Activated CD8-positive, alpha-beta T cell treated with anti-CD3 and anti-CD28 coated beads, Interleukin-2, amount 10 ng/mL, durations not matched to agents 7 days and 5 days (primary cell): ENCODE measurements around the gene CRTC3. TPM values are rescaled to one million over a fixed set of nuclear protein-coding genes. Genes with fewer than 3 reads are reported as not detected.
"Not testable (repeated sequence)": the region's sequence is repeated elsewhere in the genome, so short reads cannot be mapped to it uniquely, and the experiment has no call there.

Source experiments
- ATAC-seq: fragments of 150-1000 bp; cut with Tn5 transposase; one replicate; pipeline ENCODE4 v1.10.0; 2021; ENCODE audit warnings: moderate library complexity
- CTCF ChIA-PET: fragments of 350-600 bp; sonication (Branson Sonifier 250); formaldehyde crosslinking; loops from one replicate; lab custom pipeline; 2021; ENCODE audit warnings: antibody characterized with exemption; lab: Charles Lee
- POLR2A ChIA-PET: fragments of 350-600 bp; sonication (Branson Sonifier 250); formaldehyde crosslinking; loops from one replicate; lab custom pipeline; 2021; ENCODE audit warnings: antibody characterized with exemption; lab: Charles Lee
- DNase-seq: peaks from one replicate; pipeline ENCODE4 v3.0.0-alpha.2; 2020
- H3K27ac Mint-ChIP-seq: one replicate; pipeline ENCODE4 v1.8.0; 2021; ENCODE audit warnings: mild to moderate bottlenecking, mixed read lengths
- H3K27me3 Mint-ChIP-seq: one replicate; pipeline ENCODE4 v1.8.0; 2021; ENCODE audit warnings: low read depth, mixed read lengths
- H3K36me3 Mint-ChIP-seq: one replicate; pipeline ENCODE4 v1.8.0; 2021; ENCODE audit warnings: low read depth, mixed read lengths
- H3K4me1 Mint-ChIP-seq: one replicate; pipeline ENCODE4 v1.8.0; 2021; ENCODE audit warnings: low read depth, mixed read lengths
- H3K4me3 Mint-ChIP-seq: one replicate; pipeline ENCODE4 v1.8.0; 2021; ENCODE audit warnings: mild to moderate bottlenecking, mixed read lengths
- H3K9me3 Mint-ChIP-seq: one replicate; pipeline ENCODE4 v1.8.0; 2022; ENCODE audit warnings: mixed read lengths; ENCODE audit not compliant: insufficient read depth
- total RNA-seq, 2 experiments: library from RNA; stranded (reverse); gene quantifications; one replicate each; pipeline ENCODE4 v1.2.3, GENCODE V29; 2021

Gene CRTC3
- total RNA-seq, 2 experiments from 2014 or later: 64.9 to 66.6 TPM

GRCh38 chr15:90689326-90689961, 159.7 kb downstream of the CRTC3 start:
- not testable (repeated sequence) for H3K9me3 Mint-ChIP-seq, H3K27me3 Mint-ChIP-seq, H3K27ac Mint-ChIP-seq, DNase-seq, ATAC-seq, H3K4me3 Mint-ChIP-seq
- H3K36me3 Mint-ChIP-seq: peaks cover 18% of the 10 kb centered on the region
- H3K4me1 Mint-ChIP-seq: peaks cover 74% of the 10 kb centered on the region
- ChIA-PET CTCF (interaction anchor here (1.0 to 1.5 kb wide), 2 partner anchors 32 to 40 kb away, joined by 3 to 5 read pairs; no protein-coding TSS in a partner anchor), POLR2A (interaction anchor here (1.4 kb wide), 1 partner anchor 28 kb away, joined by 3 read pairs; the partner anchor contains the start of gene BLM)

DNA sequence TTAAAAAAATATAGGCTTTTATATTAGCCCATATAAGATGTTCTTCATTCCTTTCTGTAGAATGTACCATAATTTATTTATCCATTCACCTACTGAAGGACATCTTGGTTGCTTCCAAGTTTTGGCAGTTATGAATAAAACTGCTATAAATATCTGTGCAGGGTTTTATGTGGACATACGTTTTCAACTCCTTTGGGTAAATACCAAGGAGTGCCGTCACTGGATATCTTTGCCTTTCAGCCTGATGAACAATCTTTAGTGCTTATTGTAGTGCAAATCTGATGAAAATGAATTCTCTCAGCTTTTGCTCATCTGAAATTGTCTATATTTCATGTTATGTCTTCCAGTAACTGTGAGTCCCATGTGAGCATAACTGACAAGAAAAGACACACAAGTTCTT, 160.9 kb downstream of the CRTC3 start:
- ChIA-PET POLR2A (no interaction called here), CTCF (interaction anchor here (1.5 kb wide), 1 partner anchor 195 kb away, joined by 3 read pairs; no protein-coding TSS in a partner anchor)
- H3K4me3 Mint-ChIP-seq: no peak overlapping the region
- ATAC-seq (no peak), DNase-seq (no peak)
- H3K27me3 Mint-ChIP-seq: no peaks in the 10 kb centered on the region
- no peaks in the 10 kb centered on the region for H3K9me3 Mint-ChIP-seq
- peaks cover 18% of the 10 kb centered on the region for H3K36me3 Mint-ChIP-seq
- no peak overlapping the region for H3K27ac Mint-ChIP-seq
- peaks cover 65% of the 10 kb centered on the region for H3K4me1 Mint-ChIP-seq

- POLR2A ChIA-PET: interaction anchor here (1.8 kb wide), 1 partner anchor 43 kb away, joined by 4 read pairs; no protein-coding TSS in a partner anchor
These were observed 161.6 kb downstream of the CRTC3 start for GRCh38 chr15:90691369-90691768.

GRCh38 chr15:90691982-90692773, 162.5 kb downstream of the CRTC3 start:
- Mint-ChIP-seq H3K4me3 (no peak overlapping the region), H3K4me1 (peaks cover 60% of the 10 kb centered on the region), H3K36me3 (peaks cover 18% of the 10 kb centered on the region), H3K27me3 (no peaks in the 10 kb centered on the region), H3K9me3 (no peaks in the 10 kb centered on the region), H3K27ac (peak overlapping the region; percentile 66)
- ATAC-seq (peak; percentile 52), DNase-seq (no peak)
- ChIA-PET POLR2A (interaction anchor here (1.0 to 1.8 kb wide), 2 partner anchors 25 to 44 kb away, joined by 3 to 4 read pairs; partner anchors contain the start of gene BLM), CTCF (interaction anchor here (0.8 to 3.2 kb wide), 8 partner anchors 22 to 194 kb away, joined by 3 to 19 read pairs (median 4); no protein-coding TSS in a partner anchor)

More at GRCh38 chr15:90691369-90691768, 161.6 kb downstream of the CRTC3 start:
- ATAC-seq (no peak), DNase-seq (no peak)
- H3K27me3 Mint-ChIP-seq: no peaks in the 10 kb centered on the region
- H3K27ac Mint-ChIP-seq: no peak overlapping the region
- H3K4me3 Mint-ChIP-seq: no peak overlapping the region
- H3K4me1 Mint-ChIP-seq: peaks cover 61% of the 10 kb centered on the region
- H3K36me3 Mint-ChIP-seq: peaks cover 18% of the 10 kb centered on the region
- no peaks in the 10 kb centered on the region for H3K9me3 Mint-ChIP-seq
- CTCF ChIA-PET: interaction anchor here (0.8 to 3.2 kb wide), 5 partner anchors 35 to 195 kb away, joined by 3 to 19 read pairs (median 3); no protein-coding TSS in a partner anchor

Other genes with a start within 250 kb of the CRTC3 start
- 1 to 10 TPM in 1 of 2 experiments, under 1 TPM in 1; 0.60 to 1.6 TPM for gene ZNF774, start 177.6 kb upstream of the CRTC3 start, total RNA-seq
- gene IQGAP1, start 141.7 kb upstream of the CRTC3 start, total RNA-seq: 100 to 1,000 TPM; 249 to 257 TPM
- 10 to 100 TPM; 52.3 to 57.4 TPM for gene BLM, start 187.4 kb downstream of the CRTC3 start, total RNA-seq